Heart left ventricle (tissue), 13 donors: ENCODE measurements around the gene SMAGP.

Experiments
- POLR2A ChIP-seq, 2 donors: fragments of 450-650 bp; IDR thresholded peaks; one replicate each; pipeline ENCODE4 v1.6.1; 2017; ENCODE audit warnings: antibody characterized with exemption in 2 of 2, mild to moderate bottlenecking in 2 of 2, moderate library complexity in 2 of 2
- TF ChIP-seq, protein P1 (sequence below), 12 donors: fragments of 200-600 bp; sonication (generic) in 4 of 12; IDR thresholded peaks; one replicate each; pipeline versions ENCODE4 v1.5.0 to v1.8.0; 2018 to 2022; ENCODE audit warnings: antibody characterized with exemption in 12 of 12, mild to moderate bottlenecking in 5 of 12
- donor health status: ischemic (EF 13 %, LVEDD 7.1; RV severe dilation, severe dysfunction).
- donor health status: DM: no; HTN: yes; CAD: no.
- donor health status: DM: no; HTN: no; CAD: no.
- donor health status: ischemic (EF 25% LVEDD 6.9; RV normal size, moderate dysfunction).
- donor health status: ischemic (EF 25% LVEDD 5.7; RV mildly dilated, moderate dysfunction).
- donor health status: ischemic (EF 35%, LVEDD 5.7; RV mildly dilated, moderate dysfunction).
- donor health status: nonischemic (EF 11% LVEDD 7.7; RV severe dilation, severe dysfunction).
- donor health status: DM: yes; HTN: yes; CAD: no.
- donor health status: PGD.
- donor health status: ischemic (EF 29% LVEDD 5.4; RV normal size, mild dysfunction).
- donor health status: nonischemic (EF 23%, LVEDD 6.1; RV moderate dilation, normal function).

- TF ChIP-seq, protein P1, sequence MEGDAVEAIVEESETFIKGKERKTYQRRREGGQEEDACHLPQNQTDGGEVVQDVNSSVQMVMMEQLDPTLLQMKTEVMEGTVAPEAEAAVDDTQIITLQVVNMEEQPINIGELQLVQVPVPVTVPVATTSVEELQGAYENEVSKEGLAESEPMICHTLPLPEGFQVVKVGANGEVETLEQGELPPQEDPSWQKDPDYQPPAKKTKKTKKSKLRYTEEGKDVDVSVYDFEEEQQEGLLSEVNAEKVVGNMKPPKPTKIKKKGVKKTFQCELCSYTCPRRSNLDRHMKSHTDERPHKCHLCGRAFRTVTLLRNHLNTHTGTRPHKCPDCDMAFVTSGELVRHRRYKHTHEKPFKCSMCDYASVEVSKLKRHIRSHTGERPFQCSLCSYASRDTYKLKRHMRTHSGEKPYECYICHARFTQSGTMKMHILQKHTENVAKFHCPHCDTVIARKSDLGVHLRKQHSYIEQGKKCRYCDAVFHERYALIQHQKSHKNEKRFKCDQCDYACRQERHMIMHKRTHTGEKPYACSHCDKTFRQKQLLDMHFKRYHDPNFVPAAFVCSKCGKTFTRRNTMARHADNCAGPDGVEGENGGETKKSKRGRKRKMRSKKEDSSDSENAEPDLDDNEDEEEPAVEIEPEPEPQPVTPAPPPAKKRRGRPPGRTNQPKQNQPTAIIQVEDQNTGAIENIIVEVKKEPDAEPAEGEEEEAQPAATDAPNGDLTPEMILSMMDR (IDR thresholded peaks at IDR 0.05) = no peak
- TF ChIP-seq POLR2A (IDR thresholded peaks at IDR 0.05) = no peak
Observed at GRCh38 chr12:51200806-51201205, 69.4 kb downstream of the SMAGP start.
